Activated CD8-positive, alpha-beta memory T cell treated with anti-CD3 and anti-CD28 coated beads, Interleukin-2, amount 50 U/mL, for 24 hours (primary cell): ENCODE results near the gene KCNA5.

ENCODE experiments used
- DNase-seq: peaks from one replicate; pipeline ENCODE4 v3.0.0-alpha.2; 2020; ENCODE audit errors: extremely low read depth

The KCNA5 gene

DNA sequence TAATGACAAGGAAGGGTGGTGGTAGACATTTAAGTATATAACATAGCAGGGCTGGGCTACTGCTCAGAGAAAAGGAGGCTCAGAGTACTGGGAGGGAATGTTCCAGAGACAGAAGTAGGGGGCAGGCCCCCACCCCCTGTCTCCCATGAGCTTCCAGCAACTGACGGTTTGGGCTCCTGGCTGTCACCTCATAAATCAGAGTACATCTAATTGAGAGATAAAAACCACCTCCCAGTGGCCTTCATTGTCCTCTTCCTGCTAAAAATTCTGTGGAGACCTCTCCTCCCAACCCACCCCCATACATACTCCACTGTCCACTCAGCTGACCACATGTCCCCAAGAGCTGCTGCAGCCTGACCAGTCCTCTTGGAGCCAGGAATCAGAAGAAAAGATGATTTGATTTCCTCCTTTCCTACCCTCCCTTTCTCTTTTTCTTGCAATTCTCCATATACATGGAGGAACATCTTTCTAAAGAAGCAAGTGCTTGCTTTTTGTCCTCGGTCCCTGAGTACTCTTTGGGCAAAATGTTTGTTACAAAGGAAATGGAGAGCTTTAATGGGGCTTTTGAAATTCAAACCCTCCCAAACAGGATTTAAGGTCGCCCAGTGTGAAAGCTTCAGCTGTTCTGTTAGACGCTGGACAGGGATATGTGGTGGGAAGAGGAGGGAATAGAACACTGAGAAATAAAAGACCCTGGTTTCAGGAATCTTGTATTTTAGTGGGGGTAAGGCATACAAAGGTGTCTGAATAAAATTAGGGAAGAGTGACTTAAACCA, 16.4 kb upstream of the KCNA5 start:
- DNase-seq, result no peak

DNA sequence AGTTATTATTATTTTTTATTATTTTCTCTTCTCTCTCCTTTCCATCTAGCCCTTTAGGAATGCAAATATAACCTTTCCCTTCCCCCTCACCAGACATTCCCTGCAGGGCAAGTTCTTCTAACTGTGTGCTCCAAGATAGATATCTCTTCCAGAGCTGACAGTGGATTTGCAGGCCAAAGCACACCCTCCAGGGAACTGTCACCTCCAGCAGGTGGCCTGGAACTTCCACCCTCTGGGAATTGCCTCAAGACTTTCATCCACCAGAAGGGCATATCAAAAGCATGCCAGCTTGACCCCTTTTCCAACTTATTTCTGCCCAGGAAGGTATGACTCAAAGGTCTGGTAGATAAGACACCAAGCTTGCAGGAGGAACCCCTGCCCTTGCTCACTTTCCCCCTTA, 13.6 kb upstream of the KCNA5 start:
- DNase-seq, result no peak

DNA sequence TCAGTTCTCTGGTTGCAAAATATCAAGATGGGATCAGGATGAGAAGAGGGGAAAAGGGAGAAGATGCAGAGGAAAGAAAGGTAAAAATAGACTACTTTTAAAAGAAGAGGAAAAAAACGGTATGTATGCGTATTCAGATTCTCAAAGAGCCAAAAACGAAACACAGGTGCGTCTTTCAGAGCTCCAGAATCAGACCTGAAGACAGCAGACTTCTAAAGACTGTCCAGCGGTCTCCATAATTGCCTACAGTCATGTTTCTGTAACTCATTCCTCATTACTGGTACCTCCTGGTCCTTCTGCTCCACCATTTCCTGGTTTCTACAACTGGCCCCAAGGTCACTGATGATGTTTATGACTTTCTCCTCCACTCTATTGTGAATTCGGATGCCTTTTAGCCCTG, 12.4 kb upstream of the KCNA5 start:
- DNase-seq, result no peak

DNA sequence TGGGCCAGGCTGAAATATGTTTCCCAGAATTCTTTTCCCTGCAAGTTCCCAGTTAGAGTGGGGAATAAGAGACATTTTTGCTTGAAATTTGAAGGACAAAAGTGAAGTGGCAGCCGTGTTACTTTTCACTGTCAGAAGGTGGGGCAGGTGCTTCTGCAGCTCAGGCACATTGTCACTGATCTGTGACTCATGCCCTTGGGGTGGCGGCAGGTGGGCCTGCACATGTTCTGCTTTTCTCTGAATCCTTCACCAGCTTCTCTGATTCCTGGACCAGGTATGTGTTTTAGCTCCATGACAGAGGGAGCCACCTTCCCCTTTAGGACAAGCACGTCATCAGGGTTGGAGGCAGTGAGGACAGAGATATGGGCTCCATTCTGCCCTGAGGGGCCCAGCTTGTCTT, 11.7 kb upstream of the KCNA5 start:
- DNase-seq, result no peak

DNA sequence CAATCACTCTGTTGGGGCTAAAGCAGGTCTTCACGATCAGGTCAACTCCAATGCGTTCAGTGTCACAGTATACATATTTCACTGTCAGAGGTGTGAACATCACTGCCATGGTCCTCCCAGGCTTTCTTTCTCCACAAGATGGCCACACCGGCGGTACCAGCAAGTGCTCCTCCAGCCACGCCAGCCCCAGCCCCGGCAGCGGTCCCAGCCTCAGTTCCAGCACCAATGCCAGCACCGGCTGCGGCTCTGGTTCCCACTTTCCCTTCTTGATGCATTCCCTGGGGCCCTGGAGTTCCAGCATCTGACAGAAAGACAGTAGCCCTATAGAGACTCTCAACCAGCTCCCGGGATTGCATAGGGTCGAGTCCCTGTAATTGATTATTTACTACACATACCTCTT, 10.9 kb upstream of the KCNA5 start:
- DNase-seq, result no peak

DNA sequence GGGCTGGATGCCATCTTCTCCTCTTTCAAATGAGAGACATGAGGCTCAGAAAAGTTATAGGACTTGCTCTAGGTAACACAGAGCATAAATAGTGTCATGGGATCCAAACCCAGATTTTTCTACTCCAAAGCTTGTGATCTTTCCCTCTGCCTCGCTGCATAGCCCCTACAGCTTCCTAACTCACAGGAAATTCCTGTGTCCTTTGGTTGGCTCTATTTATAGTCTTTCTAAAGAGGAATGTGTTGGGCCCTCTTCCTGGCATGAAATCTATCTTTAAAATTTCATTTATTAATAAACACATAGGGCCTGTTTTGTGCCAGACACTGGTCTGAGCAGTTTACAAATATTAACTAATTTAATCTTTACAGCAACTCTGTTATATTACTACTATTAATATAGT, 9.8 kb upstream of the KCNA5 start:
- no peak for DNase-seq

DNA sequence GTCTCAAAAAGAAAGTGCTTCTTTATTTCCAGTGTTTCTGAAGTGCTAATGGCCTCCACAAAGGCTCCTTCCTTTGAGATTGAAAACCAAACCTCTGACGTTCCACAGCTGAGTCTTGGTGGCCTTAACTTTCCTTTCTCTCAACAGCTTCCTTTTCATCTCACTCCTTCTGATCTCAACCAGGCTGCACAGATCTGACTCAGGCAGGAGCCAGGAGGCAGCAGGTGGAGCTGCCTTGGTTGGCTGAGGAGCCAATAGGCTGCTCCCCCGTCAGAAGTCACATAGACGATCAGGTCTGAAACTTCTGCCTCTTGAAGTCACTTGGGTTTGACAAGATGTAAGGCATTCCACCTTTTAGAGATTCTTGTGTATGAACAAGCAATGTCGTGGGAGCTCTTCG, 9.1 kb upstream of the KCNA5 start:
- no peak for DNase-seq

DNA sequence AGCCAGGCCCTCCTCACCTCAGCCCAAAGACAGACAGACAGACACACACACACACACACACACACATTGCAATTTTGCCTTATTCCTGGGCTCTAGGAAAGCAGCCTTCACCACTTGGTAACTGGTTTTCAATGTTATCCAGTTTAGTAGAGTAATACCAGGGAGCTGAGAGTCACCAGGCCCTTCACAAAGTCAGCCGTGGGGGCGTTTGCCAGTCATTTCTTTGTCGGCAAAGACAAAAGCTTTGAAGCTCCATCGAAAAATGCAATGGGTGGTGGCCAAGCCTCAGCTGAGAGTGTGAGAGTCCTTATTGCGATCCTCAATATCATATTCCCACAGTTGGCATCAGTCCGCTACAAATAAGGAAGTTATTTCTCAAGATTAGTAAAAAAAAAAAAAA, 8.1 kb upstream of the KCNA5 start:
- DNase-seq, result no peak

DNA sequence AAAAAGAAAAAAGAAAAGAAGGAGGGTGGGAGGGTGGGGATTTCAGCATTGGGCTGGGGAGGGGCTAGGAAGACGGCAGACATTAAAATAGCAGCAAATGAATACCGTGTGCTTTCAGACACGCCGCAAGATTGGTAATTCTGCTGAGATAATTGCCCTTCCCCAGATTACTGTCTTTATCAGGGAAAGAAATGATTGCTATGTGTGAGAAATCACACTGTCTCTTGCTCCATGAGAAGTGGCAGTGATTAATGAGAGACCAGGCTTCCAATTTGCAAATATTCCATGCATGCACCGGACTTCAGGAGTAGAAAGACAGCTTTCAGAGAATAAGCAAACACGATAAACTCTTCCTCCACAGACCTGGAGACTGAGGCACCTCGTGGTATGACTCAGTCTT, 7.6 kb upstream of the KCNA5 start:
- no peak for DNase-seq

DNA sequence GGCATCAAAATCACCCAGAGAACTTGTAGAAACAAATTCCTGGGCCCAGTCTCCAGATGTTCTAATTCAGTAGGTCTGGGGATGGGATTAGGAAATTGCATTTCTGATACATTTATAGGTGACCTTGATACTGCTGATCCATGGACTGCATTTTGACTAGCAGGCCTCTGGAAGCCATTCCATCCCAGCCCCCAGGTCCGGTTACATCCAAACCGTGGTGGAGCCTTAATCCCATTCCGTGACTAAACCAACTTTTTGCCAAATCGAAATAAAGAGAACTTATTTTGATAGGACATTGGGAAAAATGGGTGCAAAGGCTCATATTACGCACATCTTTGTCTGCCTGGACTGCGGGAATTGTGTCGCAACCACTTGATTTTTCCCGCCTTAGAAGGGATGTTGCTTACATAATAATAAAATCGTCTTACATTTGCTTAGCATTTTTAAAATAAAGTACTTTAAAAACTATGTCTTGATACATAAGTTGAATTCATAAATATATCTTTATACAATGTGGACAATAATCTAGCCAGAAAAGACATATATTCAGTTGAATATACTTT, 5.8 kb upstream of the KCNA5 start:
- no peak for DNase-seq

DNA sequence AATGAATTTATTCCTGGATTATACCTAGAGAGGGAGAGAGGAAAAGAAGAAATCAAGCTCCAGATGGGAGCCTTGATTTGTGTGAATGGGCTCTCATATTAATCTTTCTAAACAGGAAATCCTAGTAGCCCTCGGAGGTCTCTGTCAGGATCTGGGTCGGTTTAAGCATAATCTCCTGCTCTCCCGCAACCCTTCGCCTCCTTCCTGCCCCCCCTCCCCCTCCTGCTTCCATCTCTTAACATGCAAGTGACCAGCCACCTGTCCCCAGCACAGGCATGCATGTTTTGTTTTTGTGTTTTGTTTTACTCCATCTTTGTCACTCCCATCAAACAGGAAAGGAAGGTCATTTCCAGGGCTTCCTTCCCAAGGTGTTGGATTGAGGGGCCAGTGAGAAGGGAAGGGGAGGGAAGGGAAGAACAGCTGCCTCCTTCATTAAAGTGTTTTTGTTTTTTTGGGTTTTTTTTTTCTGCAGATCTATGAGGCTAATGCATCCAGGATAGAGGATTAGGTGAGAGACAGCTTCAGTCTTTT, 4.8 kb upstream of the KCNA5 start:
- no peak for DNase-seq

DNA sequence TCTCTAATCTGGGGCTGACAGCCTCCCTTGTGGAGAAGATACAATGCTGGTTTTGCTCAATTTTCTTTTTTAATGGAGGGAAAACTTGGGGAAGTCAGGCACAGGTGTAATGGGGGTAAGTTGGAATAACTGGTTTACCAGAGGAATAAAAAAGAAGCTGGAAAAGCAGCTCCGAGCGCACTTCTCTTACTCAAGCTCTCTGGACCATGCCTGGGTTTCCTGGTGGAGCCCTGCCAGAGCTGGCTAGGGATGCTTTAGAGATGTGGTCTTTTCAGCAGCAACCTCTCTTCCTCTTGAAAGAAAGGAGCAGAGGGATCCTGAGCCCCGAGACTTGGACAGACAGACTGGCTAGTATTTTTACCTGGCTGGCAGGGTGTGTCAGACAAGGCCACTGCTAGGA, 3.9 kb upstream of the KCNA5 start:
- DNase-seq, result no peak

DNA sequence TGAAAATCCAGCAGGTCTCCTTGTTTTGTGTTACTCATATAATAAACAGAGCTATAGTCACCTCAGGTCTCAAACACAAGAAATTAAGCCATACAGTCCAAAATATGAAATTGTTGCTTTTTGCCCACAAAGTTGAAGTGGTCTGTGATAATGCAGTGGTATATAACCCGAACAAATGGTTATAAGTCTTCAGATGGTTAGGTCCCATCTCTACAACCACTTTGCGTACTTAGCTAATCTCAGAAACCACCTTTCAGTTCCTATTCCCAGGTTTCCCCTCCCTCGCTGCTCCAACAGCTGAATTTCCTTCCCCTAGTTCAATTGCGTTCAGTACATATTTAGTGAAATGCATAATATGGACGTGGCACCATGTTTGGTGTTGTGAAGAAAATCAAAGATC, 3.3 kb upstream of the KCNA5 start:
- no peak for DNase-seq

DNA sequence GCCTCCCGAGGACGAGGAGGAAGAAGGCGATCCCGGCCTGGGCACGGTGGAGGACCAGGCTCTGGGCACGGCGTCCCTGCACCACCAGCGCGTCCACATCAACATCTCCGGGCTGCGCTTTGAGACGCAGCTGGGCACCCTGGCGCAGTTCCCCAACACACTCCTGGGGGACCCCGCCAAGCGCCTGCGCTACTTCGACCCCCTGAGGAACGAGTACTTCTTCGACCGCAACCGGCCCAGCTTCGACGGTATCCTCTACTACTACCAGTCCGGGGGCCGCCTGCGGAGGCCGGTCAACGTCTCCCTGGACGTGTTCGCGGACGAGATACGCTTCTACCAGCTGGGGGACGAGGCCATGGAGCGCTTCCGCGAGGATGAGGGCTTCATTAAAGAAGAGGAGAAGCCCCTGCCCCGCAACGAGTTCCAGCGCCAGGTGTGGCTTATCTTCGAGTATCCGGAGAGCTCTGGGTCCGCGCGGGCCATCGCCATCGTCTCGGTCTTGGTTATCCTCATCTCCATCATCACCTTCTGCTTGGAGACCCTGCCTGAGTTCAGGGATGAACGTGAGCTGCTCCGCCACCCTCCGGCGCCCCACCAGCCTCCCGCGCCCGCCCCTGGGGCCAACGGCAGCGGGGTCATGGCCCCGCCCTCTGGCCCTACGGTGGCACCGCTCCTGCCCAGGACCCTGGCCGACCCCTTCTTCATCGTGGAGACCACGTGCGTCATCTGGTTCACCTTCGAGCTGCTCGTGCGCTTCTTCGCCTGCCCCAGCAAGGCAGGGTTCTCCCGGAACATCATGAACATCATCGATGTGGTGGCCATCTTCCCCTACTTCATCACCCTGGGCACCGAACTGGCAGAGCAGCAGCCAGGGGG, 979 bp downstream of the KCNA5 start:
- DNase-seq, result no peak

DNA sequence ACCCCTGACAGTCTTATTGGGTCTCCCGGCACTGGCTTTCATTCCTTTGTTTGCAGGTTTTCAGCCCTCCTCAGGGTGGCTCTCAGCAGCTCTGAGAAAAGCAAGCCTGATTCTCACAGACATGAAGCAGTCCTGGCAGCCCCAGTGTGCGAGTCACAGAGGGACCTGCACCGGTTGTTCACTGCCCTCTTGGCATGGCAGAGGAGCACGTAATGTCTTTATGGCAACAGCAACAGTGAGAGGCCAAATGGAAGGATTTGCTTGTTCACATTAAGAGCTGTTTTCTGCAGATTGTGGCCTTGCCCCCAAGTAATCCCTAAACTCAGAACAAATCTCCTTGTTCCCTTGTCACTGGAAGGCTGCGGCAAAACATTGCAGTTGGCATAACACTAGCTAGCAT, 3.4 kb downstream of the KCNA5 start:
- no peak for DNase-seq

DNA sequence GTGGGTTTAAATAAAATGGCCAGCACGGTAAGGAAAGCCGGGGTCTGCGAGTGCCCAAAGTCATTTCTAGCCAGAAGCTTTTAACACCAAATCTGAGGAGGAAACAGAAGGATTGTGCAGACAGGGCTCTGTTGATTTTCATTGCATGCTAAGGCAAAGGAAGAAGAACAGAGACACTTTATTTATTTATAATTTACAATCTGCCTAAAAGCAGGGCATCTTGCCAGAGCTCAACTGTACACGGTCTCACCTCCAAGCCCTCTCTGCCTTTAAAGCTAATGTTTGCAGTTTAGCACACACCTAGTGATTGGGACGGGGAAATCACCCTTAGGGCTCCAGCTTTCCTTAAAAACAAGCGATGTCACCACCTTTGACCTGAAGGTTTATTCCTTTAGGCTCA, 4.0 kb downstream of the KCNA5 start:
- no peak for DNase-seq

DNA sequence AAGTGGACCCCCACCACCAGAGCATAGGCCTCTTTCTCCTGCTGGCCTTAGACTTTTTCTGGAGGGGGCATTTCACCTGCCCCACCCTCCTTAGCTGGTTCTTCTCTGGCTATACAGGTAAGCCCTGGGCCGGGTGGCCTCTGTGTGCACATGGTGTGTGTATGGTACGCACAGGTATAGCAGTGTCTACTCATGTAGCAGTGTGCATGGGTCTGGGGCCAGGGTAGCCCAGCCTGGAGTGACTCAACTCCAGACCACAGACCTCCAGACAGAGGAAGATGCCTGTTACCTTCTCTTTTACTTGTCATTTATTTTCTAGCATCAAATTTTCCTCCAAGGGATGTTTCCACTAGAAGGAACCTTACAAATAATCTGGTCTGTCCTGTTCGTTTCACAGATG, 6.9 kb downstream of the KCNA5 start:
- no peak for DNase-seq

DNA sequence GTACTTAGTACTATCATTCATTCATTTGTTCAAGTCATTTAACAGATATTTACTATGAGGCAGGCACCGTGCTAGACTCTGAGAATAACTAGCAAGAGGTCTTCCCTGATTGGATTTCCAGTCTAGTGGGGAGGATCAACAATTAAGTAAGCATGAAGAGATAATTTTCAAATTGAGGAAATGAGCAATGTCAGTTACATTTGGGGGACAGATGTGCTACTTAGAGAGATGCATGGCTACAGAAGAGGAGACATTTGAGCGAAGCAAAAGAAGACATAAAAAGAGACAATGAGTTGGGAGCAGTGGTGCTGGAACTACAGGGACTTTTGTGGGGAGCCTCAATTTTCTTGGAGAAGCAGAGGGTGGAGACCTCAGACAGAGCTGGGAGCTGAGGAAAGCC, 7.7 kb downstream of the KCNA5 start:
- no peak for DNase-seq

DNA sequence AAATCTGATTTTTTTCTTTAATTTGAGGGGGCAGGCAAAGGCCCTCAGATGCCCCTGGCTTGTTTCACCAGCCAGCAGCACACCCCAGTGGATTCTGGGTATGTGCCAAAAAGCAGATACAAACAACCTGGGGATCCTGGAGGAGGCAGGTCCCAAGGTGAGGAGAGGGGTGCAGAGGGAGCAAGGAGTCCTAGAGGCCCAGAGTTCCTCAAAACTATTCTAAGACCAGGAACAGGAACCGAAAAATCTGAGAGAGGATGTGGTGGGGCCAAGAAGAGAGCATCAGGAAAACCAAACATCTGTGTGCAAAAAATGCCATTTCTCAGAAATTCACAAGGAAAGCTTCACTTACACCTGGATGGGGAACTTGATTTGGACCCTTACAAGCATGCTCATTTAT, 8.2 kb downstream of the KCNA5 start:
- no peak for DNase-seq

DNA sequence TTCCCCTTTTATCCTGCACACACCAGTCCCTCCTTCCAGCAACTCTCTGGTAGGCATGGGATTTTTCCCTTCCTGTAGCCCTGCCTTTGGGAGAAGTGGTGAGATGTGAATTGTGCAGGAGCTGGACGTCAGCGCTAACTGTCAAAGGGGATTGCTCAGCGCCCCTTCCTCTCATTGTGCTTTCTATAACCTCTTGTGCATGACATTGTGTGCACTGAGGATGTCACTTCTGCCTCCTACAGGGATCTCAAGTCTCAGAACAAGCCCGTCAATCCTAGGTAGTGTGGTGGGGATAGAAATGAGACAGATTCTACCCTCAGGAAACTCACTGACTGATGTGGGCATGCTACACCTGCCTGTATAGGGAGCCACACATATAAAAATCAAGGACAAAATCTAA, 8.7 kb downstream of the KCNA5 start:
- DNase-seq, result no peak

DNA sequence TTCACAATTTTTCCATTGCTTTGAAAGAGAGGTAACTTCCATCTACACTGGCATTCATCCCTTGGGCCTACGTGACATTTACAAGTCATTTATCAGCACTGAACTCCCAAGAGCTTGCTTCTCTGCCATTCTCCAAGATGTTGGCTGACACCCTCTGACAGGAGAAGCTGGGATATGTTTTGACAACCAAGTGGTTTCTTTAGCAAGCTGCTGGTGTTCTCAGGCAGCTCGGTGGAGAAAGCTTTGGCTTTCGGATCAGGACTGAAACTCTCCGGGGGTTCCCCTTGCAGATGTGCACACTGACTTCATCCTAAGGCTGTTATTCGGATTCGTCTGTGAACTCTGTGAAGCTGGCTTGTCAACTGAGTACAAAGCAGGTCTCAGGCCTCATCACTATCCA, 15.7 kb downstream of the KCNA5 start:
- no peak for DNase-seq

DNA sequence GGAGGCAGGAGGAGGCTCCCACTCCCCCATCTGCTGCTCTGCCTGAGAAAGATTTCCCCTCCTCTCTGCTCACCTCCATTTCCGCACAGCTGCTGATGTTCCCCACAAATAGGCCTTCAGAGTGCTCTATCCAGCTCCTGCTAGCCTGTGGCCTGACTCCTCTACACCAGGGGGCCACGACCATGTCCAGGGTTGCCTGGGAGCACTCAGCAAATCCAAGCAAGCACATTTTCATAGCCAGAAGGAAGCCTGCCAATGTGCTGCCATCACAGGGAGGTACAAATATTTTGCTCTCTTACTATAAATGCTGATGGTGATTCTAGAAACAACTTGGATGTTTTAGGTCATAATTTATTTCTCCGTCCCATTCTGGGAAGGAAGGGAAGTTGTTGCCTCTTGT, 17.3 kb downstream of the KCNA5 start:
- no peak for DNase-seq

DNA sequence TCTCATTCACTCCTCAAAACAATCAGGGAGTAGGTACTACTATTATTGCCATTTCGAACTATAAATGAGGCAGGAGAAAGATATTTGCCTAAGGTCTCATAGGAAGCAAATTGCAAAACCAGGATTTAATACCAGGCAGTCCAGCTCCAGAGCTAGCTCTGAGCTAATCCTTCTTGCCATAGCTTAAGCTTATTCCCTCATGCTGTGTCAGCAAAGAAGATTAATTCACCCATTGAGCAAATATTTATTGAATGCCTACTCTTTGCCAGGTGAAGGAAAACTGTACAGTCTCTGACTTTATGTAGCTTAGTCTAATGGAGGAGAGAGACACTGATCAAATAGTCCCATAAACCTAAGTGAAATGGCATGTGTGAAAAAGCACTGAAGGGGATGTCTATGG, 19.5 kb downstream of the KCNA5 start:
- DNase-seq, result no peak
